Kidney (tissue), 14 donors: ENCODE measurements around the gene PRKN. TPM values are rescaled to one million over a fixed set of nuclear protein-coding genes. Genes with fewer than 3 reads are reported as not detected.

Experiments used
- DNase-seq, 5 donors: peaks; one replicate each; pipeline ENCODE4 v3.0.0-alpha.2; 2013 to 2020
- FAIRE-seq: peaks from 2 replicates; lab custom pipeline; 2012; peaks lifted over from hg19 to GRCh38; lab: Jason Lieb, UNC
- H3K27ac ChIP-seq, 2 donors: one replicate each; pipeline ENCODE4 v1.7.0; 2013; ENCODE audit warnings: low read depth in 2 of 2, low read length in 2 of 2, inconsistent platforms in 1 of 2
- H3K27me3 ChIP-seq: one replicate; pipeline ENCODE4 v1.7.1; 2013; ENCODE audit warnings: low read length, inconsistent platforms; ENCODE audit not compliant: control insufficient read depth, insufficient read depth
- H3K36me3 ChIP-seq, 3 donors: one replicate each; pipeline versions ENCODE4 v1.7.0 to v1.7.1; 2013; ENCODE audit warnings: low read length in 3 of 3, control low read depth in 1 of 3, inconsistent platforms in 1 of 3; ENCODE audit not compliant: insufficient read depth in 3 of 3, control insufficient read depth in 2 of 3
- H3K4me1 ChIP-seq, 3 donors: one replicate each; pipeline versions ENCODE4 v1.7.0 to v1.7.1; 2013; ENCODE audit warnings: low read length in 3 of 3, inconsistent platforms in 1 of 3, low read depth in 1 of 3; ENCODE audit not compliant: control insufficient read depth in 2 of 3, insufficient read depth in 2 of 3
- H3K4me3 ChIP-seq, 3 donors: one replicate each; pipeline versions ENCODE4 v1.7.0 to v1.8.1; 2013; ENCODE audit warnings: low read length in 3 of 3, control low read depth in 1 of 3, inconsistent platforms in 1 of 3
- H3K9ac ChIP-seq, 3 donors: one replicate each; pipeline versions ENCODE4 v1.7.0 to v1.7.1; 2013; ENCODE audit warnings: low read length in 3 of 3, control low read depth in 1 of 3, inconsistent platforms in 1 of 3
- H3K9me3 ChIP-seq, 3 donors: one replicate each; pipeline versions ENCODE4 v1.7.0 to v1.7.1; 2013; ENCODE audit warnings: low read length in 3 of 3, control low read depth in 1 of 3, inconsistent platforms in 1 of 3; ENCODE audit not compliant: control insufficient read depth in 2 of 3, insufficient read depth in 1 of 3
- CTCF ChIP-seq: IDR thresholded peaks from 3 replicates; pipeline ENCODE4 v1.5.1; 2012; ENCODE audit warnings: mild to moderate bottlenecking, moderate library complexity, borderline replicate concordance; ENCODE audit not compliant: insufficient read depth; ENCODE audit errors: extremely low read depth
- intact Hi-C: fragments of 100-400 bp; cut with DNase I; formaldehyde crosslinking; loops from one replicate; pipeline ENCODE4 v1.11.1; 2022
- polyA plus RNA-seq: library from polyadenylated mRNA; stranded (reverse); fragments of 350-450 nt; fragmentation: Illumina TruSeq; extraction: RNeasy Lipid Tissue Mini Kit (QIAGEN cat#74804); gene quantifications from one replicate; pipeline ENCODE4 v1.2.3, GENCODE V29; 2014; ENCODE audit warnings: low read depth, low replicate concordance; ENCODE audit not compliant: insufficient read depth
- total RNA-seq: library from RNA; stranded (reverse); fragmentation: NEBNext Ultra II Directional; extraction: Animal tissue kit (Norgen Biotek cat#: 25700); gene quantifications from one replicate; pipeline ENCODE4 v1.2.1, GENCODE V29; 2021
- donor health status: control.
- donor health status: control.
- donor health status: control.
- donor health status: control.
- donor health status: control.
- donor health status: DM: yes; HTN: yes; CAD: no.
- donor health status: Normal renal cell carcinoma (clear cell type).

The PRKN gene
- total and polyA plus RNA-seq, 2 donors from 2014 or later: 8.6 to 10.4 TPM

DNA sequence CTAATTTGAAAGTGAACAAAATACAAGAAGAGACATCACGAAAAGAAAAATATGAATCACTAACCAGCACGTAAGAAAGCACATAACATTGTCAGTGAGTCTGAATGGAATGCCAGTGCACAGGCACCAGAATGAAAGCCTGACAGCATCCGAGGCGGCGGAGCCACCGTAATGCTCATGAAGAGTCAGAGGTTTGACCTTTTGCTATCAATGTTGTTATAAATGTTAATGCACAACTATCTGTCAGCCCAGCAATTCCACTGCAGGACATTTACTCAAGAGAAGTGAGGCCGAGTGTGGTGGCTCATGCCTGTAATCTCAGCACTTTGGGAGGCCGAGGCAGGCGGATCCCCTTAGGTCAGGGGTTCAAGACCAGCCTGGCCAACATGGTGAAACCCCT, 562.1 kb downstream of the PRKN start:
- DNase-seq (no peak), FAIRE-seq (no peak)
- H3K36me3 ChIP-seq: no peaks in the 10 kb centered on the region
- H3K9me3 ChIP-seq: no peaks in the 10 kb centered on the region
- H3K9ac ChIP-seq: no peak overlapping the region
- no peak for TF ChIP-seq CTCF
- H3K4me3 ChIP-seq: no peak overlapping the region
- H3K27ac ChIP-seq: no peak overlapping the region
- H3K4me1 ChIP-seq: no peaks in the 10 kb centered on the region
- H3K27me3 ChIP-seq: no peaks in the 10 kb centered on the region
- intact Hi-C loops: no loop called here

DNA sequence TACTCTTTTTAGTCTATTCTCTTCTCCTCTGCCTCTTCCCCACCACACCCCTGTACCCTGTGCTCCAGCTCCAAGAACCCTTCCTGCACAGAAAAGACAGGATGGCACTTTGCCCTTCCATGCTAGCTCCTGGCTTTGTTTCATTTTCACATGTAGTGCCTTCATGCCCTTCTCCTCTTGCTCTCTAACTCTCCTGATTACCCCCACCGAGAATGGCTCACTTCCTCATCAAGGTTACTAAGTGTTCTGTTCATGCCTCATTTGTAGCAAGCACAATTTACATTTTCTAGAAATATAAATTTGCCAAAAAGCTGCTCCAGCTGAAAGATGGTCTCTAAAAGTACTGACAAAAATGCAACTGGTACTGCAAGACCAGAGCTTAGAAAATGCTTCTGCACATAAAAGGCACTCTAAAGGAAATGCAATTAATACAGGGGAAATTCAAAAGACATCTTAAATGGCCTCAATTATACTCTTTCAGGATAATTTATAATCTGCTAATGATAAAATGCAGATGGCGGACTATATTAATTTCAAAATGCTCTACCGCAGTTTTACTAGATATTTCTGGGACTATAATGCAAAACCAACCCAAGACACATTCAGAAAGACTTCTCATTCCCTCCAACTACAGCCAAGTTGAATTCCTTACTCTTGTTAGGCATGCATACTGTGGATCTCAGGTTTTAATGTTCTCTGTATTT, 570.2 kb downstream of the PRKN start:
- Histone ChIP-seq H3K4me3 (no peak overlapping the region), H3K27ac (no peak overlapping the region), H3K27me3 (no peaks in the 10 kb centered on the region), H3K9me3 (no peaks in the 10 kb centered on the region), H3K36me3 (no peaks in the 10 kb centered on the region), H3K9ac (no peak overlapping the region), H3K4me1 (no peaks in the 10 kb centered on the region)
- DNase-seq (peak in 2 of 5 donors; percentile 4 to 7), FAIRE-seq (no peak)
- intact Hi-C loops: no loop called here
- no peak for TF ChIP-seq CTCF

GRCh38 chr6:162156146-162156545, 571.4 kb downstream of the PRKN start:
- intact Hi-C loops: no loop called here
- Histone ChIP-seq H3K9me3 (no peaks in the 10 kb centered on the region), H3K4me1 (no peaks in the 10 kb centered on the region), H3K36me3 (no peaks in the 10 kb centered on the region), H3K9ac (no peak overlapping the region), H3K27me3 (no peaks in the 10 kb centered on the region), H3K4me3 (no peak overlapping the region), H3K27ac (no peak overlapping the region)
- FAIRE-seq: no peak
- DNase-seq: no peak
- no peak for TF ChIP-seq CTCF

DNA sequence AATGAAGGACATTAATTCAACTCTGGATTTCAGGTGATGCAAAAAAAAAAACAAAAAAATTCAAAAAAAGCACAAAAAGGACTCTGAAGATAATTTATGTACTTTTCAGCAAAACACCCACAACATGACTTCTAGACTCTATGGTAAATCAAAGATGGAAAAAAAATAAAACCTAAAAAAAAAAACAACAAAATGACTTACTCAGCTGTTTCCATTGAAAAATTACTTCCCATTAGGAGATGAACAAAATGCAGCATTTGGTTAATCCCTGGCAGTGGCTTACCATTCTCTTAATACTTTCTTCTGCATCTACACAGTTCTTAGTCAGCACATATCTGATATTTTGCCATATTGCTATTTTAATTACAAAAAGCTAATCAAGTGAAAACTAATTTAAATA, 572.6 kb downstream of the PRKN start:
- H3K4me1 ChIP-seq: no peaks in the 10 kb centered on the region
- intact Hi-C loops: no loop called here
- H3K36me3 ChIP-seq: no peaks in the 10 kb centered on the region
- FAIRE-seq: no peak
- DNase-seq: no peak
- H3K27ac ChIP-seq: no peak overlapping the region
- H3K4me3 ChIP-seq: no peak overlapping the region
- H3K27me3 ChIP-seq: no peaks in the 10 kb centered on the region
- TF ChIP-seq CTCF: no peak
- H3K9ac ChIP-seq: no peak overlapping the region
- no peaks in the 10 kb centered on the region for H3K9me3 ChIP-seq
